ENCODE data around the gene CSTF2.
"Not testable (repeated sequence)": the region's sequence is repeated elsewhere in the genome, so short reads cannot be mapped to it uniquely, and the experiment has no call there.

Gene CSTF2

GRCh38 chrX:100819837-100820666, at the start of gene CSTF2:
Gene CSTF2, plus strand, starts transcription at chrX:100820391. Its CDS starts 26 bp downstream, at chrX:100820417.
- DNase-seq: peak; percentile 57

GRCh38 chrX:100796371-100796770, 23.8 kb upstream of the CSTF2 start:
- not testable (repeated sequence) for DNase-seq

- DNase-seq: no peak
These were observed 22.8 kb upstream of the CSTF2 start for GRCh38 chrX:100797359-100797758.

GRCh38 chrX:100798484-100799214, 21.5 kb upstream of the CSTF2 start:
- no peak for DNase-seq

GRCh38 chrX:100802843-100803242, 17.3 kb upstream of the CSTF2 start:
- DNase-seq: no peak

GRCh38 chrX:100804780-100805179, 15.4 kb upstream of the CSTF2 start:
- no peak for DNase-seq

GRCh38 chrX:100808265-100808664, 11.9 kb upstream of the CSTF2 start:
- DNase-seq: not testable (repeated sequence)

GRCh38 chrX:100812216-100813158, 7.7 kb upstream of the CSTF2 start:
- no peak for DNase-seq

GRCh38 chrX:100817340-100817739, 2.9 kb upstream of the CSTF2 start:
- DNase-seq: no peak

- DNase-seq: no peak
These were observed 706 bp upstream of the CSTF2 start for GRCh38 chrX:100819534-100819836.

- no peak for DNase-seq
These were observed 9.5 kb downstream of the CSTF2 start for GRCh38 chrX:100829730-100830129.

- DNase-seq: no peak
These were observed 10.0 kb downstream of the CSTF2 start for GRCh38 chrX:100830143-100830542.

GRCh38 chrX:100830547-100830946, 10.4 kb downstream of the CSTF2 start:
- no peak for DNase-seq

- no peak for DNase-seq
These were observed 11.2 kb downstream of the CSTF2 start for GRCh38 chrX:100831219-100831946.

- no peak for DNase-seq
These were observed 30.1 kb downstream of the CSTF2 start for GRCh38 chrX:100850317-100850716.

- DNase-seq: no peak
These were observed 32.6 kb downstream of the CSTF2 start for GRCh38 chrX:100852810-100853209.

- no peak for DNase-seq
These were observed 43.2 kb downstream of the CSTF2 start for GRCh38 chrX:100863326-100863864.

GRCh38 chrX:100864657-100865391, 44.6 kb downstream of the CSTF2 start:
- no peak for DNase-seq

- no peak for DNase-seq
These were observed 48.1 kb downstream of the CSTF2 start for GRCh38 chrX:100868273-100868672.

GRCh38 chrX:100870527-100870926, 50.3 kb downstream of the CSTF2 start:
- no peak for DNase-seq
